HEK293 (cell line): ENCODE data around the gene LIN7C.

Experiments
- ZNF423 ChIP-seq: fragments of 450-650 bp; formaldehyde crosslinking; IDR thresholded peaks from 2 replicates; pipeline ENCODE4 v1.5.1; 2016; ENCODE audit warnings: missing biosample characterization, missing genetic modification characterization
- ZNF76 ChIP-seq: fragments of 450-650 bp; formaldehyde crosslinking; IDR thresholded peaks from 2 replicates; pipeline ENCODE4; 2016; ENCODE audit warnings: low read depth, missing biosample characterization, missing genetic modification characterization, borderline replicate concordance
- ZNF830 ChIP-seq: fragments of 450-650 bp; IDR thresholded peaks from 2 replicates; pipeline ENCODE4 v1.5.0; 2018; ENCODE audit warnings: missing biosample characterization, missing genetic modification characterization, low read depth, mild to moderate bottlenecking, moderate library complexity
- TF ChIP-seq, protein P1 (sequence below): fragments of 450-650 bp; formaldehyde crosslinking; IDR thresholded peaks from 2 replicates; pipeline ENCODE4 v1.5.1; 2016; ENCODE audit warnings: missing biosample characterization, missing genetic modification characterization
- TF ChIP-seq, protein P2 (sequence below): fragments of 450-650 bp; formaldehyde crosslinking; IDR thresholded peaks from 2 replicates; pipeline ENCODE4 v1.5.1; 2016; ENCODE audit warnings: missing biosample characterization, missing genetic modification characterization

DNA sequence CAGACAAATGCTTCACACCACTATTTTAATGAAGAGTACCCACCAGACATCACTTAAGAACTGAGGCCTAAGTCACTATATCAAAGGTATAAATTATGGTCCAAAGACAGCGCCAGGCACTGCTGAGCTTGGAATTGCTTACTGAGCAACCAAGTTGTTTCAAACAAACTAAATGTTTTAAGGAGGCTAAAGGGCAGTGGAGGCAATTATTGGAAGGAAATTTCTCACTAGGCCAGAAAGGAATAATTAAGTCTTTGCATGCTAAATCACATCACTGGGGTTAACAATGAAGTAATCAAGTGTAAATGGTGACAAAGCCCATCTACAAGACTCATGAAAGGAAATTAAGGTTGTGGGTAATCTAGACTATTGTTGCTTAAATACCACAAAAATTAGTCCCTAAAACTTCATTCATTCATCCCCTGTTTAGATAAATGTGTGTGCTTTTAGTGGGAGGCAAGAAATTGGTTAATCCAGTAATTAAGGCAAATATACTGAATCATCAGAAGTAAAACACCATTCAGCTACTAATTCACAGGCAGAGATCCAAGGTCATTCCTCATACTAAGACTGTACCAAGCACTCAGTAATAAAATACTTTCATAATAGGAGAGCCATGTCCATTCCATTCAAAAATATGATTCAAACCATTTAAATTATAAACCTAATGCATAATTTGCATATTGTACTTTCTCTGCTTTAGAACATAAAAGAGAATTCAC lies 55.2 kb downstream of the LIN7C start:
- TF ChIP-seq, protein P1, sequence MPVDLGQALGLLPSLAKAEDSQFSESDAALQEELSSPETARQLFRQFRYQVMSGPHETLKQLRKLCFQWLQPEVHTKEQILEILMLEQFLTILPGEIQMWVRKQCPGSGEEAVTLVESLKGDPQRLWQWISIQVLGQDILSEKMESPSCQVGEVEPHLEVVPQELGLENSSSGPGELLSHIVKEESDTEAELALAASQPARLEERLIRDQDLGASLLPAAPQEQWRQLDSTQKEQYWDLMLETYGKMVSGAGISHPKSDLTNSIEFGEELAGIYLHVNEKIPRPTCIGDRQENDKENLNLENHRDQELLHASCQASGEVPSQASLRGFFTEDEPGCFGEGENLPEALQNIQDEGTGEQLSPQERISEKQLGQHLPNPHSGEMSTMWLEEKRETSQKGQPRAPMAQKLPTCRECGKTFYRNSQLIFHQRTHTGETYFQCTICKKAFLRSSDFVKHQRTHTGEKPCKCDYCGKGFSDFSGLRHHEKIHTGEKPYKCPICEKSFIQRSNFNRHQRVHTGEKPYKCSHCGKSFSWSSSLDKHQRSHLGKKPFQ (tag by site-specific recombination) = no peak
- TF ChIP-seq ZNF423 (no peak), ZNF76 (no peak), ZNF830 (tag by site-specific recombination) (no peak)
- TF ChIP-seq, protein P2, sequence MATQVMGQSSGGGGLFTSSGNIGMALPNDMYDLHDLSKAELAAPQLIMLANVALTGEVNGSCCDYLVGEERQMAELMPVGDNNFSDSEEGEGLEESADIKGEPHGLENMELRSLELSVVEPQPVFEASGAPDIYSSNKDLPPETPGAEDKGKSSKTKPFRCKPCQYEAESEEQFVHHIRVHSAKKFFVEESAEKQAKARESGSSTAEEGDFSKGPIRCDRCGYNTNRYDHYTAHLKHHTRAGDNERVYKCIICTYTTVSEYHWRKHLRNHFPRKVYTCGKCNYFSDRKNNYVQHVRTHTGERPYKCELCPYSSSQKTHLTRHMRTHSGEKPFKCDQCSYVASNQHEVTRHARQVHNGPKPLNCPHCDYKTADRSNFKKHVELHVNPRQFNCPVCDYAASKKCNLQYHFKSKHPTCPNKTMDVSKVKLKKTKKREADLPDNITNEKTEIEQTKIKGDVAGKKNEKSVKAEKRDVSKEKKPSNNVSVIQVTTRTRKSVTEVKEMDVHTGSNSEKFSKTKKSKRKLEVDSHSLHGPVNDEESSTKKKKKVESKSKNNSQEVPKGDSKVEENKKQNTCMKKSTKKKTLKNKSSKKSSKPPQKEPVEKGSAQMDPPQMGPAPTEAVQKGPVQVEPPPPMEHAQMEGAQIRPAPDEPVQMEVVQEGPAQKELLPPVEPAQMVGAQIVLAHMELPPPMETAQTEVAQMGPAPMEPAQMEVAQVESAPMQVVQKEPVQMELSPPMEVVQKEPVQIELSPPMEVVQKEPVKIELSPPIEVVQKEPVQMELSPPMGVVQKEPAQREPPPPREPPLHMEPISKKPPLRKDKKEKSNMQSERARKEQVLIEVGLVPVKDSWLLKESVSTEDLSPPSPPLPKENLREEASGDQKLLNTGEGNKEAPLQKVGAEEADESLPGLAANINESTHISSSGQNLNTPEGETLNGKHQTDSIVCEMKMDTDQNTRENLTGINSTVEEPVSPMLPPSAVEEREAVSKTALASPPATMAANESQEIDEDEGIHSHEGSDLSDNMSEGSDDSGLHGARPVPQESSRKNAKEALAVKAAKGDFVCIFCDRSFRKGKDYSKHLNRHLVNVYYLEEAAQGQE (tag by site-specific recombination) = no peak
